Small intestine (tissue), 7 donors: ENCODE data around the gene CNTN5. TPM values are rescaled to one million over a fixed set of nuclear protein-coding genes. Genes with fewer than 3 reads are reported as not detected.

ENCODE experiments used
- DNase-seq, 2 donors: peaks; one replicate each; pipeline versions ENCODE4 v3.0.0 to v3.0.0-alpha.2; 2013
- FAIRE-seq: peaks from 2 replicates; lab custom pipeline; 2012; peaks lifted over from hg19 to GRCh38; lab: Jason Lieb, UNC
- H3K27ac ChIP-seq, 3 donors: one replicate each; pipeline ENCODE4 v1.5.1; 2013; ENCODE audit warnings: low read length in 2 of 3, mild to moderate bottlenecking in 2 of 3, control low read depth in 1 of 3, inconsistent platforms in 1 of 3, low read depth in 1 of 3, moderate library complexity in 1 of 3
- H3K27me3 ChIP-seq, 3 donors: one replicate each; pipeline ENCODE4 v1.6.1; 2013; ENCODE audit warnings: low read length in 3 of 3, inconsistent platforms in 1 of 3; ENCODE audit not compliant: control insufficient read depth in 3 of 3, insufficient read depth in 3 of 3
- H3K36me3 ChIP-seq, 3 donors: one replicate each; pipeline ENCODE4 v1.6.1; 2013; ENCODE audit warnings: low read length in 3 of 3, inconsistent platforms in 1 of 3, low read depth in 1 of 3, mild to moderate bottlenecking in 1 of 3, moderate library complexity in 1 of 3; ENCODE audit not compliant: control insufficient read depth in 3 of 3, insufficient read depth in 2 of 3
- H3K4me1 ChIP-seq, 3 donors: one replicate each; pipeline ENCODE4 v1.6.1; 2013; ENCODE audit warnings: low read length in 2 of 3, inconsistent platforms in 1 of 3, low read depth in 1 of 3, mild to moderate bottlenecking in 1 of 3, moderate library complexity in 1 of 3; ENCODE audit not compliant: control insufficient read depth in 3 of 3, insufficient read depth in 2 of 3
- H3K4me3 ChIP-seq, 3 donors: one replicate each; pipeline ENCODE4 v1.5.1; 2013; ENCODE audit warnings: low read length in 3 of 3, control low read depth in 1 of 3, inconsistent platforms in 1 of 3, low read depth in 1 of 3, mild to moderate bottlenecking in 1 of 3, moderate library complexity in 1 of 3
- H3K9me3 ChIP-seq, 2 donors: one replicate each; pipeline ENCODE4 v1.6.1; 2013; ENCODE audit warnings: low read depth in 1 of 2, low read length in 1 of 2; ENCODE audit not compliant: control insufficient read depth in 2 of 2, insufficient read depth in 1 of 2
- WGBS, 3 donors: extraction: QIAGEN DNeasy Blood & Tissue Kit; methylation state at CpG; one replicate each; pipeline ENCODE4 v1.1.7; 2013; 5-methylcytosine and 5-hydroxymethylcytosine counted together
- polyA plus RNA-seq, 4 donors: library from polyadenylated mRNA; stranded (reverse) in 3 of 4; unstranded in 1 of 4; fragments of 200-250 nt in 3 of 4; fragments of 120-200 nt in 1 of 4; gene quantifications; one replicate each; pipeline versions ENCODE4 v1.2.1 to v1.2.3, GENCODE V29; 2013
- donor health status: healthy with polysubstance abuse.
- donor health status: control.
- donor health status: control.
- donor health status: Bipolar disorder and iron deficiency.
- donor health status: healthy.

CNTN5 gene
- polyA plus RNA-seq, 4 donors, result 0.04 to 0.09 TPM; not detected in 2

GRCh38 chr11:99142237-99142636 is 121.5 kb downstream of the CNTN5 start:
- Histone ChIP-seq H3K4me3 (no peak overlapping the region), H3K27me3 (no peaks in the 10 kb centered on the region), H3K4me1 (no peaks in the 10 kb centered on the region), H3K27ac (no peak overlapping the region), H3K9me3 (no peaks in the 10 kb centered on the region), H3K36me3 (no peaks in the 10 kb centered on the region)
- 62 to 87% (median 78%) methylated on average over 4 of the region's 4 CpGs for WGBS, 3 donors
- DNase-seq, result no peak
- no peak for FAIRE-seq

GRCh38 chr11:99148352-99148751 is 127.6 kb downstream of the CNTN5 start:
- H3K9me3 ChIP-seq, result no peaks in the 10 kb centered on the region
- H3K27me3 ChIP-seq, result no peaks in the 10 kb centered on the region
- H3K4me1 ChIP-seq, result no peaks in the 10 kb centered on the region
- H3K4me3 ChIP-seq, result no peak overlapping the region
- no peak overlapping the region for H3K27ac ChIP-seq
- FAIRE-seq, result no peak
- no peak for DNase-seq
- no peaks in the 10 kb centered on the region for H3K36me3 ChIP-seq

GRCh38 chr11:99154277-99154676 is 133.5 kb downstream of the CNTN5 start:
- DNase-seq (no peak), FAIRE-seq (no peak)
- Histone ChIP-seq H3K27me3 (no peaks in the 10 kb centered on the region), H3K4me1 (no peaks in the 10 kb centered on the region), H3K27ac (no peak overlapping the region), H3K4me3 (no peak overlapping the region), H3K36me3 (no peaks in the 10 kb centered on the region), H3K9me3 (no peaks in the 10 kb centered on the region)
- 73 to 92% (median 78%) methylated on average over 5 of the region's 5 CpGs for WGBS, 3 donors

DNA sequence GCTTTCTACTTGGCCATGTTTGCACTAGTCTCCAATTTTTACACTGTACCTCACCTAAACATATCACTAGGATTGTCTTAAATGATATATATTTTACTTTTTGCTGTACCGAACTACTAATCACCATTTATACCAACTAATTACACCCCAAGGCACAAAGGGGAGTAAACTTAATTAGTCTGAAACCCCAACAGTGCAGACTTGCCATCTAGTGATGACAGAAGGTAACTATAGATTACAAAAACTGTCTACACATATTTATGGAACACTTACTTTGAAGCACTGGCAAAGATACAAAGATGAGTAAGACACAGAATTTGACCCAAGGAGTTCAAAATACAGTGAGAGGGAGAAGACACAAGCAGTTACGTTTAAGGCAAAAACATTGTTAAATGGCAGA is 139.7 kb downstream of the CNTN5 start:
- Histone ChIP-seq H3K4me1 (no peaks in the 10 kb centered on the region), H3K27me3 (no peaks in the 10 kb centered on the region), H3K36me3 (no peaks in the 10 kb centered on the region), H3K27ac (no peak overlapping the region), H3K9me3 (no peaks in the 10 kb centered on the region), H3K4me3 (no peak overlapping the region)
- no peak for DNase-seq
- 59 to 71% (median 70%) methylated on average over 2 of the region's 2 CpGs for WGBS, 3 donors
- no peak for FAIRE-seq

- H3K9me3 ChIP-seq, result no peaks in the 10 kb centered on the region
- FAIRE-seq (no peak), DNase-seq (no peak)
- 78 to 82% (median 79%) methylated on average over 5 of the region's 5 CpGs for WGBS, 3 donors
- H3K27me3 ChIP-seq, result no peaks in the 10 kb centered on the region
- no peak overlapping the region for H3K4me3 ChIP-seq
- no peak overlapping the region for H3K27ac ChIP-seq
- no peaks in the 10 kb centered on the region for H3K36me3 ChIP-seq
- H3K4me1 ChIP-seq, result no peaks in the 10 kb centered on the region
Observed at GRCh38 chr11:99162819-99163218, 142.1 kb downstream of the CNTN5 start.

DNA sequence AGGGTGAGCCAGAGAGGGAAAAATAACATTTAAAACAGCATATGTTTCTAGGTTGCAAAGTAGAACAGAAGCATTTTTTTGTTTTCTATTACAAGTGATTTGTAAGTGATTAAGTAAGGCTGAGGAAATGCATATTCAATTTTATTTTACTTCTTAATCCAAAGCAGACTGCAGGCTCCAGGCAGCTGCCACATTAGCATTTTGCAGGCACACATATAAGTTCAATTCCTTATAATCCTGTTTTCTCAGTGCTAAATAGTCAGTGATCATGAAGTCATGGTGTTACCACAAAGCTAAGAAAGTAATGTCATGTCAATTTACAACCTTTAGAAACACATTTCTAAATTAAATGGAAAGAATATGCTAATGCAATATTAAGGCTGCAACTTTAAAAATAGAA is 149.8 kb downstream of the CNTN5 start:
- no peaks in the 10 kb centered on the region for H3K4me1 ChIP-seq
- DNase-seq (no peak), FAIRE-seq (no peak)
- H3K36me3 ChIP-seq, result no peaks in the 10 kb centered on the region
- no peak overlapping the region for H3K27ac ChIP-seq
- no peaks in the 10 kb centered on the region for H3K9me3 ChIP-seq
- H3K4me3 ChIP-seq, result no peak overlapping the region
- no peaks in the 10 kb centered on the region for H3K27me3 ChIP-seq

GRCh38 chr11:99171330-99171729 is 150.6 kb downstream of the CNTN5 start:
- Histone ChIP-seq H3K4me3 (no peak overlapping the region), H3K36me3 (no peaks in the 10 kb centered on the region), H3K4me1 (no peaks in the 10 kb centered on the region), H3K27me3 (no peaks in the 10 kb centered on the region), H3K9me3 (no peaks in the 10 kb centered on the region), H3K27ac (no peak overlapping the region)
- no peak for DNase-seq
- WGBS, 3 donors, result 80 to 83% (median 81%) methylated on average over 5 of the region's 5 CpGs
- no peak for FAIRE-seq

GRCh38 chr11:99176430-99176829 is 155.7 kb downstream of the CNTN5 start:
- Histone ChIP-seq H3K4me1 (no peaks in the 10 kb centered on the region), H3K27me3 (no peaks in the 10 kb centered on the region), H3K9me3 (no peaks in the 10 kb centered on the region), H3K4me3 (no peak overlapping the region), H3K27ac (no peak overlapping the region), H3K36me3 (no peaks in the 10 kb centered on the region)
- DNase-seq (no peak), FAIRE-seq (no peak)

DNA sequence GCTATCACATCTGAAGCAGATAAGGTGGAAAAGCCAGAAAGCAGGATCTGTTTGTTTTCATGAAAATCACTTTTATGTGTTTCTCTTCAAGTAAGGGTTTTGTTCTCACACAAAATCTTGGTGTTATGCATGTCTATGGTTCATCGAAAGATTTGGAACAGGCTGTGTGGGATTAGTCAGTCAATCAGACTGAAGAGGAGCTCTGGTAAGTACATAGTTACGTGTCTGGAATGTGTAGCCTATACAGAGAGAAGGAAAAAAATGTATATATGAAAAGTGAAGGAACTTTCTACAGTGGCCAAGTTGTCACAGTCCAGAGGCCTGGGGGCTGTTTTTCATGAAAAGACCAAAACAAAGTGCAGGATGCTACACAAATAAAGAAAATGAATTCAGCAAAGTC is 156.7 kb downstream of the CNTN5 start:
- H3K4me1 ChIP-seq, result no peaks in the 10 kb centered on the region
- H3K9me3 ChIP-seq, result no peaks in the 10 kb centered on the region
- no peak overlapping the region for H3K27ac ChIP-seq
- no peaks in the 10 kb centered on the region for H3K27me3 ChIP-seq
- WGBS, 3 donors, result 63 to 67% (median 63%) methylated on average over 2 of the region's 2 CpGs
- FAIRE-seq (no peak), DNase-seq (no peak)
- H3K4me3 ChIP-seq, result no peak overlapping the region
- H3K36me3 ChIP-seq, result no peaks in the 10 kb centered on the region
